Measurements from ENCODE around the gene IL23A. TPM values are rescaled to one million over a fixed set of nuclear protein-coding genes. Genes with fewer than 3 reads are reported as not detected.

The IL23A gene
- total and polyA plus RNA-seq, 2 of the 13 experiments (the other 11 are each of a cell fraction or from before 2014, with no cell fraction given) = 0.33 to 0.35 TPM

DNA sequence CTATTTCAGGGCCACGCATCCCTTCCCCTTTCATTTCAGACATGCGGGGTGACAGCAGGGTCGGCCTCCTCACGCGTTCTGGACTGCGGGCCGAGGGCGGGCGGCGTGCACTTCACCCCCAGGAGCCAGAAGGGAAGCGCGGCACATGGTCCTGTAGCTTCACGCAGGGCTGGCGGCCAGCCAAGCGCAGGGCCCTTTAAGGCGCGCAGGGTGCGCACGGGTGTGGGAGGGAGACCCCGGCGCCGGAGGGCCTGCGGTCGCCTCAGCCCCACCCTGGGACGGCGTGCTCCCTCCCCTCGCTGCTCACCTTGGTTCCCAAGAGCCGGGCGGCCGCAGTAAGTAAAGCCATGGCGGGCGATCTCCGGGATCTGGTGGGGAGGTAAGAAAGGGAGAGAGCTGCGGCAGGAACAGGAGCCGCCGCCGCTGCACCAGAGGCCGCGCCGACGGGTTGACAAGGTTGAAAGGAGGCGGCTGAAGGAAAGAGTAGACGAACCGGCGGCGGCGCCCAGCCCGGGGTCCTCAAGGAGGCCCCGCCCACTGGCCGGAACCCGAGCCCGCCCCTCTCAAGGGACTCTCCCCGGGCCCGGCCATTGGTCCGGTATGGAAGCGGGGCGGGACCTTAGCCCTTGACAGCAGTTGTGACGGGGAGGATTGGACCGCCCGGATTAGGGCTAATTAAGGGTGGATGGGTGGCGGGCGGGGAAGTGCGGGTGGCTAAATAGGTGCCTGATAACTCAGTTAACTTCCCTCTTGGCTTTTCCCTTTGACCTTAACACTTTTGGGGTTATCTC lies 38.6 kb upstream of the IL23A start, which contains the start of gene CS (continued):
- no peak for TF ChIP-seq ZBTB20 (CRISPR knock-in tag; IDR thresholded peaks at IDR 0.05; ENCODE audit: borderline replicate concordance, low read depth)
- TF ChIP-seq, protein P1, sequence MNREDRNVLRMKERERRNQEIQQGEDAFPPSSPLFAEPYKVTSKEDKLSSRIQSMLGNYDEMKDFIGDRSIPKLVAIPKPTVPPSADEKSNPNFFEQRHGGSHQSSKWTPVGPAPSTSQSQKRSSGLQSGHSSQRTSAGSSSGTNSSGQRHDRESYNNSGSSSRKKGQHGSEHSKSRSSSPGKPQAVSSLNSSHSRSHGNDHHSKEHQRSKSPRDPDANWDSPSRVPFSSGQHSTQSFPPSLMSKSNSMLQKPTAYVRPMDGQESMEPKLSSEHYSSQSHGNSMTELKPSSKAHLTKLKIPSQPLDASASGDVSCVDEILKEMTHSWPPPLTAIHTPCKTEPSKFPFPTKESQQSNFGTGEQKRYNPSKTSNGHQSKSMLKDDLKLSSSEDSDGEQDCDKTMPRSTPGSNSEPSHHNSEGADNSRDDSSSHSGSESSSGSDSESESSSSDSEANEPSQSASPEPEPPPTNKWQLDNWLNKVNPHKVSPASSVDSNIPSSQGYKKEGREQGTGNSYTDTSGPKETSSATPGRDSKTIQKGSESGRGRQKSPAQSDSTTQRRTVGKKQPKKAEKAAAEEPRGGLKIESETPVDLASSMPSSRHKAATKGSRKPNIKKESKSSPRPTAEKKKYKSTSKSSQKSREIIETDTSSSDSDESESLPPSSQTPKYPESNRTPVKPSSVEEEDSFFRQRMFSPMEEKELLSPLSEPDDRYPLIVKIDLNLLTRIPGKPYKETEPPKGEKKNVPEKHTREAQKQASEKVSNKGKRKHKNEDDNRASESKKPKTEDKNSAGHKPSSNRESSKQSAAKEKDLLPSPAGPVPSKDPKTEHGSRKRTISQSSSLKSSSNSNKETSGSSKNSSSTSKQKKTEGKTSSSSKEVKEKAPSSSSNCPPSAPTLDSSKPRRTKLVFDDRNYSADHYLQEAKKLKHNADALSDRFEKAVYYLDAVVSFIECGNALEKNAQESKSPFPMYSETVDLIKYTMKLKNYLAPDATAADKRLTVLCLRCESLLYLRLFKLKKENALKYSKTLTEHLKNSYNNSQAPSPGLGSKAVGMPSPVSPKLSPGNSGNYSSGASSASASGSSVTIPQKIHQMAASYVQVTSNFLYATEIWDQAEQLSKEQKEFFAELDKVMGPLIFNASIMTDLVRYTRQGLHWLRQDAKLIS (CRISPR knock-in tag; IDR thresholded peaks at IDR 0.05) = no peak
- no peak for TF ChIP-seq ZNF136 (CRISPR knock-in tag; IDR thresholded peaks at IDR 0.05; ENCODE audit: low read depth)
- TF ChIP-seq ZNF83 (CRISPR knock-in tag; IDR thresholded peaks at IDR 0.05; ENCODE audit: borderline replicate concordance) = no peak
- no peak for TF ChIP-seq IKZF1 (IDR thresholded peaks at IDR 0.05)
- TF ChIP-seq, protein P2, sequence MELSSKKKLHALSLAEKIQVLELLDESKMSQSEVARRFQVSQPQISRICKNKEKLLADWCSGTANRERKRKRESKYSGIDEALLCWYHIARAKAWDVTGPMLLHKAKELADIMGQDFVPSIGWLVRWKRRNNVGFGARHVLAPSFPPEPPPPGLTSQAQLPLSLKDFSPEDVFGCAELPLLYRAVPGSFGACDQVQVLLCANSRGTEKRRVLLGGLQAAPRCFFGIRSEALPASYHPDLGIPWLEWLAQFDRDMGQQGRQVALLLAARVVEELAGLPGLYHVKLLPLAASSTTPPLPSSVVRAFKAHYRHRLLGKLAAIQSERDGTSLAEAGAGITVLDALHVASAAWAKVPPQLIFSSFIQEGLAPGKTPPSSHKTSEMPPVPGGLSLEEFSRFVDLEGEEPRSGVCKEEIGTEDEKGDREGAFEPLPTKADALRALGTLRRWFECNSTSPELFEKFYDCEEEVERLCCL (CRISPR knock-in tag; IDR thresholded peaks at IDR 0.05; ENCODE audit: borderline replicate concordance) = no peak
- peak; percentile 77; the same call in 1 of the 2 replicates for TF ChIP-seq MTA1 (CRISPR knock-in tag; IDR thresholded peaks at IDR 0.05; ENCODE audit: borderline replicate concordance)
- TF ChIP-seq, protein P3, sequence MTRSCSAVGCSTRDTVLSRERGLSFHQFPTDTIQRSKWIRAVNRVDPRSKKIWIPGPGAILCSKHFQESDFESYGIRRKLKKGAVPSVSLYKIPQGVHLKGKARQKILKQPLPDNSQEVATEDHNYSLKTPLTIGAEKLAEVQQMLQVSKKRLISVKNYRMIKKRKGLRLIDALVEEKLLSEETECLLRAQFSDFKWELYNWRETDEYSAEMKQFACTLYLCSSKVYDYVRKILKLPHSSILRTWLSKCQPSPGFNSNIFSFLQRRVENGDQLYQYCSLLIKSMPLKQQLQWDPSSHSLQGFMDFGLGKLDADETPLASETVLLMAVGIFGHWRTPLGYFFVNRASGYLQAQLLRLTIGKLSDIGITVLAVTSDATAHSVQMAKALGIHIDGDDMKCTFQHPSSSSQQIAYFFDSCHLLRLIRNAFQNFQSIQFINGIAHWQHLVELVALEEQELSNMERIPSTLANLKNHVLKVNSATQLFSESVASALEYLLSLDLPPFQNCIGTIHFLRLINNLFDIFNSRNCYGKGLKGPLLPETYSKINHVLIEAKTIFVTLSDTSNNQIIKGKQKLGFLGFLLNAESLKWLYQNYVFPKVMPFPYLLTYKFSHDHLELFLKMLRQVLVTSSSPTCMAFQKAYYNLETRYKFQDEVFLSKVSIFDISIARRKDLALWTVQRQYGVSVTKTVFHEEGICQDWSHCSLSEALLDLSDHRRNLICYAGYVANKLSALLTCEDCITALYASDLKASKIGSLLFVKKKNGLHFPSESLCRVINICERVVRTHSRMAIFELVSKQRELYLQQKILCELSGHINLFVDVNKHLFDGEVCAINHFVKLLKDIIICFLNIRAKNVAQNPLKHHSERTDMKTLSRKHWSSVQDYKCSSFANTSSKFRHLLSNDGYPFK (CRISPR knock-in tag; IDR thresholded peaks at IDR 0.05; ENCODE audit: borderline replicate concordance) = peak; percentile 72; the same call in 1 of the 2 replicates
- no peak for TF ChIP-seq ZMYM2 (CRISPR knock-in tag; IDR thresholded peaks at IDR 0.05)
- peak; percentile 54; the same call in 1 of the 2 replicates for TF ChIP-seq KDM5A (IDR thresholded peaks at IDR 0.05; ENCODE audit: borderline replicate concordance, low read length)
- TF ChIP-seq, protein P4, sequence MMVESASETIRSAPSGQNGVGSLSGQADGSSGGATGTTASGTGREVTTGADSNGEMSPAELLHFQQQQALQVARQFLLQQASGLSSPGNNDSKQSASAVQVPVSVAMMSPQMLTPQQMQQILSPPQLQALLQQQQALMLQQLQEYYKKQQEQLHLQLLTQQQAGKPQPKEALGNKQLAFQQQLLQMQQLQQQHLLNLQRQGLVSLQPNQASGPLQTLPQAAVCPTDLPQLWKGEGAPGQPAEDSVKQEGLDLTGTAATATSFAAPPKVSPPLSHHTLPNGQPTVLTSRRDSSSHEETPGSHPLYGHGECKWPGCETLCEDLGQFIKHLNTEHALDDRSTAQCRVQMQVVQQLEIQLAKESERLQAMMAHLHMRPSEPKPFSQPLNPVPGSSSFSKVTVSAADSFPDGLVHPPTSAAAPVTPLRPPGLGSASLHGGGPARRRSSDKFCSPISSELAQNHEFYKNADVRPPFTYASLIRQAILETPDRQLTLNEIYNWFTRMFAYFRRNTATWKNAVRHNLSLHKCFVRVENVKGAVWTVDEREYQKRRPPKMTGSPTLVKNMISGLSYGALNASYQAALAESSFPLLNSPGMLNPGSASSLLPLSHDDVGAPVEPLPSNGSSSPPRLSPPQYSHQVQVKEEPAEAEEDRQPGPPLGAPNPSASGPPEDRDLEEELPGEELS (CRISPR knock-in tag; IDR thresholded peaks at IDR 0.05) = no peak
- peak; percentile 51 for TF ChIP-seq GABPA (IDR thresholded peaks at IDR 0.05; ENCODE audit: low read depth, low read length)
- TF ChIP-seq GABPA (CRISPR knock-in tag; IDR thresholded peaks at IDR 0.05; ENCODE audit: low read depth) = peak; percentile 80
- peak; percentile 82 for TF ChIP-seq CENPT (CRISPR knock-in tag; IDR thresholded peaks at IDR 0.05; ENCODE audit: low read depth)
- TF ChIP-seq SOX5 (CRISPR knock-in tag; IDR thresholded peaks at IDR 0.05; ENCODE audit: borderline replicate concordance) = no peak
- peak; percentile 11; the same call in 1 of the 2 replicates for TF ChIP-seq BORCS8-MEF2B (CRISPR knock-in tag; IDR thresholded peaks at IDR 0.05)

All from HepG2 (cell line).